ENCODE measurements around the gene HOXA6.

DNA sequence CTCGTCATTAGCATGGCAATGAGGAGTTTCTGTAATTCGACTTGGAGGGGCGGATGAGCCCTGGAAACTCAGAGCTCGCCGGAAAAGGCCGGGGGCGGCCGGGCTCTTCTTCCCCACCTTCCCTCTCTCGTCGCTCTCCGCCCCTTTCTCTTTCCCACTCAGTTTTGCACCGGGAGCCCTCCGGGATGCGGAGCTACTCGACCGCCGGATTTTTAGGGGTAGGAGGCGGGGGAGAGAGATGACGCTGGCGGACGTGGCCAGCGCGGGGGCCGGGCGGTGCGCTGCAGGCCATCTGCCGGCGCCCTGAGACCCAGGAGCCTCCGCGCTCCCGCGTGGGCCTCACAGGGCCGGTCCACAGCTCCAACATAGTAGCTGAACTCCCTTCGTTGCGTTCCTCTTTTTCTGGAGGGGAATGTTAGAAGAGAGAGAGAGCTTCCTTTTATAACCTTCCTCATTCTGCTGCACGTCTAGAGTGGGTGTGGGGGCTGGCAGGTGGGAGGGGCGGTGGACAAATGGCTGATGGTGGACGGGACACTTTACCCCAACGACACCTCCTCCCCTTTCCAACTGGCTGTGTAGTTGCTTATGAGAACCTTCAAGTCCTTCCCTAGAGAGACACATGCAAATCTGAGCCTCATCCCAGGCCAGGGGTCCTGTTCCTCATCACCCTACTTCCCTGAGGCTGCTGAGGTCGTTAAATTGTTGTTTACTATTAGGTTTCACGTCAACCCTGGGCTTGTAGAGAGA lies 50.6 kb downstream of the HOXA6 start:
- TF ChIP-seq POLR2A (IDR thresholded peaks at IDR 0.05): no peak
- peak in 1 of 2 donors; percentile 10 for TF ChIP-seq EP300 (IDR thresholded peaks at IDR 0.05)
